IMR-90 (cell line): ENCODE data around the gene CDH13. TPM values are rescaled to one million over a fixed set of nuclear protein-coding genes. Genes with fewer than 3 reads are reported as not detected.

Source experiments
- ATAC-seq: fragments of 200-7000 bp; cut with Tn5 transposase; 2 replicates; pipeline ENCODE4 v1.9.1; 2020; ENCODE audit warnings: low read depth, mild to moderate bottlenecking, moderate library complexity
- BruUV-seq: library from RNA; stranded (reverse); fragments of 400-500 nt; replicated peaks from 2 replicates; lab custom pipeline; 2021; lab: Mats Ljungman, UMichigan
- CTCF ChIA-PET: fragments of 300-600 bp; formaldehyde crosslinking; extraction: SDS; loops from one replicate; lab custom pipeline; 2021; ENCODE audit warnings: antibody characterized with exemption; lab: Yijun Ruan, JAX
- POLR2A ChIA-PET: fragments of 300-600 bp; sonication (Branson Sonifier 250); formaldehyde crosslinking; loops from one replicate; lab custom pipeline; 2022; ENCODE audit warnings: antibody characterized with exemption; ENCODE audit not compliant: unreplicated experiment; lab: Charles Lee
- DNase-seq: peaks from one replicate; pipeline ENCODE4 v3.0.0; 2013
- H2AFZ ChIP-seq: replicated peaks from 2 replicates; pipeline ENCODE3; 2013; ENCODE audit warnings: low read length, mild to moderate bottlenecking; ENCODE audit not compliant: poor library complexity
- H2AK5ac ChIP-seq: 2 replicates; pipeline ENCODE4 v1.6.1; 2013; ENCODE audit warnings: low read depth, low read length, inconsistent platforms
- H2AK9ac ChIP-seq: replicated peaks from 2 replicates; pipeline ENCODE3; 2013; ENCODE audit warnings: mild to moderate bottlenecking, low read depth, low read length, moderate library complexity; ENCODE audit not compliant: poor library complexity
- H2BK120ac ChIP-seq: 2 replicates; pipeline ENCODE4 v1.6.1; 2013; ENCODE audit warnings: low read depth, low read length, inconsistent platforms
- H2BK15ac ChIP-seq: 3 replicates; pipeline ENCODE4 v1.6.1; 2013; ENCODE audit warnings: low read depth, low read length, inconsistent platforms
- H2BK20ac ChIP-seq: 2 replicates; pipeline ENCODE4 v1.6.1; 2013; ENCODE audit warnings: low read depth, mild to moderate bottlenecking, inconsistent platforms, low read length, moderate library complexity
- H2BK5ac ChIP-seq: 2 replicates; pipeline ENCODE4 v1.6.1; 2013; ENCODE audit warnings: mild to moderate bottlenecking, low read depth, low read length, inconsistent platforms; ENCODE audit not compliant: poor library complexity, severe bottlenecking
- H3K14ac ChIP-seq: replicated peaks from 2 replicates; pipeline ENCODE4 v1.6.1; 2013; ENCODE audit warnings: low read depth, low read length, inconsistent platforms
- H3K18ac ChIP-seq: 2 replicates; pipeline ENCODE4 v1.6.1; 2013; ENCODE audit warnings: low read depth, low read length, control low read depth
- H3K23ac ChIP-seq: 2 replicates; pipeline ENCODE4 v1.6.1; 2013; ENCODE audit warnings: low read depth, low read length, inconsistent platforms
- H3K27ac ChIP-seq: 2 replicates; pipeline ENCODE4 v1.5.1; 2013; ENCODE audit warnings: mild to moderate bottlenecking, control low read depth, low read length; ENCODE audit not compliant: insufficient read depth
- H3K27me3 ChIP-seq: 2 replicates; pipeline ENCODE4 v1.6.1; 2013; ENCODE audit warnings: low read length; ENCODE audit not compliant: control insufficient read depth, insufficient read depth
- H3K36me3 ChIP-seq: 2 replicates; pipeline ENCODE4 v1.6.1; 2013; ENCODE audit warnings: low read length, mixed read lengths; ENCODE audit not compliant: control insufficient read depth, insufficient read depth
- H3K4ac ChIP-seq: 2 replicates; pipeline ENCODE4 v1.6.1; 2013; ENCODE audit warnings: low read depth, low read length, inconsistent platforms
- H3K4me1 ChIP-seq: 2 replicates; pipeline ENCODE4 v1.6.1; 2013; ENCODE audit warnings: low read length, mixed read lengths; ENCODE audit not compliant: control insufficient read depth, insufficient read depth
- H3K4me2 ChIP-seq: 2 replicates; pipeline ENCODE4 v1.6.1; 2013; ENCODE audit warnings: low read depth, mild to moderate bottlenecking, control low read depth, low read length, moderate library complexity
- H3K4me3 ChIP-seq: 2 replicates; pipeline ENCODE4 v1.5.1; 2013; ENCODE audit warnings: low read depth, mild to moderate bottlenecking, control low read depth, low read length, moderate library complexity; ENCODE audit not compliant: insufficient read depth
- H3K56ac ChIP-seq: 2 replicates; pipeline ENCODE4 v1.6.1; 2013; ENCODE audit warnings: low read length, inconsistent platforms; ENCODE audit not compliant: insufficient read depth; ENCODE audit errors: extremely low read depth
- H3K79me1 ChIP-seq, 2 experiments: 2 replicates each; pipeline ENCODE4 v1.6.1; 2013; ENCODE audit warnings: low read length in 2 of 2, inconsistent platforms in 1 of 2, low read depth in 1 of 2
- H3K9ac ChIP-seq: 2 replicates; pipeline ENCODE4 v1.6.1; 2013; ENCODE audit warnings: low read depth, low read length, control low read depth
- H3K9me1 ChIP-seq: 2 replicates; pipeline ENCODE4 v1.6.1; 2013; ENCODE audit warnings: low read length, inconsistent platforms; ENCODE audit not compliant: insufficient read depth
- H3K9me3 ChIP-seq: 2 replicates; pipeline ENCODE4 v1.6.1; 2013; ENCODE audit warnings: low read length; ENCODE audit not compliant: control insufficient read depth, insufficient read depth
- H4K20me1 ChIP-seq: 2 replicates; pipeline ENCODE4 v1.6.1; 2013; ENCODE audit warnings: low read length, inconsistent platforms; ENCODE audit not compliant: insufficient read depth
- H4K5ac ChIP-seq: 2 replicates; pipeline ENCODE4 v1.6.1; 2013; ENCODE audit warnings: mild to moderate bottlenecking, low read depth, low read length, control low read depth
- H4K8ac ChIP-seq, 2 experiments: 2 replicates each; pipeline ENCODE4 v1.6.1; 2013; ENCODE audit warnings: low read depth in 2 of 2, low read length in 2 of 2, control low read depth in 1 of 2, inconsistent platforms in 1 of 2
- H4K91ac ChIP-seq: 2 replicates; pipeline ENCODE4 v1.6.1; 2013; ENCODE audit warnings: low read depth, low read length, inconsistent platforms; ENCODE audit not compliant: insufficient read depth
- CEBPB ChIP-seq: IDR thresholded peaks from 2 replicates; pipeline ENCODE4 v1.6.1; 2012; ENCODE audit warnings: low read depth, low read length, improper control_type of control experiment
- MAZ ChIP-seq: IDR thresholded peaks from 2 replicates; pipeline ENCODE4 v1.6.1; 2012; ENCODE audit warnings: low read depth, mild to moderate bottlenecking, low read length, improper control_type of control experiment, moderate library complexity, borderline replicate concordance
- WGBS, 2 experiments: methylation state at CpG; one replicate each; pipeline versions ENCODE4 v1.1.5 to v1.1.7; 2013; ENCODE audit warnings: missing lambda C conversion rate in 2 of 2; ENCODE audit not compliant: insufficient read length in 1 of 2; ENCODE audit errors: extremely low coverage in 2 of 2; 5-methylcytosine and 5-hydroxymethylcytosine counted together
- dilution Hi-C: fragments of 300-500 bp; cut with HindIII; formaldehyde crosslinking; loops from one replicate; pipeline ENCODE4 v1.14.3; 2018; ENCODE audit warnings: low sequenced_read_pairs; ENCODE audit not compliant: unreplicated experiment
- in situ Hi-C: fragments of 300-500 bp; cut with MboI; formaldehyde crosslinking; loops from 3 replicates; pipeline ENCODE4 v1.14.3; 2019; ENCODE audit warnings: low sequenced_read_pairs, inconsistent platforms, mixed read lengths
- intact Hi-C: fragments of 100-400 bp; cut with micrococcal nuclease; formaldehyde crosslinking; loops from 2 replicates; pipeline ENCODE4 v1.10.0; 2022
- polyA plus RNA-seq, 3 experiments: library from polyadenylated mRNA; depleted of rRNA; stranded (reverse); fragments of >200 nt; gene quantifications; 2 replicates each; pipeline ENCODE4 v1.2.3, GENCODE V29; 2012; ENCODE audit warnings: low replicate concordance in 1 of 3
- total RNA-seq: library from RNA; depleted of rRNA; stranded (reverse); fragments of >200 nt; gene quantifications from 2 replicates; pipeline ENCODE4 v1.2.3, GENCODE V29; 2012

The CDH13 gene
- total and polyA plus RNA-seq, 2 of the 4 experiments (the other 2 are of a cell fraction) = 61.6 to 74.7 TPM

DNA sequence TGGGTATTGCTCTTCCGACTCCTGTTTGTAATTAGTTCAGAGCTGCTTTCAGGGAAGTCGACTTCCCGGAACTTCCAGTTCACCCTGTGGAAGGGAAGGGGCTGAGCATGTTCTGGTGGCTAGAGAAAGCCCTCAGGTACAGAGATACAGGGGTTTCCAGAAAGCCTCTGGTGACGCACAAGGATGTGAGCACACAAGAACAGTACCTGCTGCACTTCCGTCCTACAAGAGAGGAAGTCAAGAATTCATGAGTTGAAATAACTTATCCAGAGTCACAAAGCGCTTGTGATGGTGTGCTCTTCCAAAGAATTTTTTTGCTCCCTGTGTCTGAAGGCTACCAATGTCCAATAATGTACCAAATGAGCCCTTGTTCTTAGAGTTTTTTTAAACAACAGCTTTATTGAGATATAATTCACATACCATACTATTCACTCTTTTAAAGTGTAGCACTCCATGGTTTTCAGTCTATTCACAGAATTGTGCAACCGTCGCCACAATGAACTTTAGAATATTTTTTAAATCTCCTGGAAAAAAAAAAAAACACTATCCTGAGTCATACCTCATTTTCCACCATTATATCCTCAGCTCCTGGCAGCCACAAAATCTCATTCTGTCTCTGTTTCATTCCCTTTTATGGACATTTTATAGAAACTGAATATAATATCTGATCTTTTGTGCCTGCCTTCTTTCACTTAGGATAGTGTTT lies 327.6 kb downstream of the CDH13 start:
- Histone ChIP-seq H3K23ac (no peak overlapping the region), H3K9ac (no peak overlapping the region), H3K14ac (peak overlapping the region; percentile 82; the same call in 1 of the 2 replicates), H3K79me1 (peaks cover 0 to 20% of the 10 kb centered on the region in 2 experiments; a peak in 1 of 4 replicates), H3K27me3 (no peaks in the 10 kb centered on the region), H3K36me3 (no peaks in the 10 kb centered on the region), H3K9me1 (0 out of 2 replicates have a peak, but pooled peaks cover 2% of the 10 kb centered on the region), H3K9me3 (no peaks in the 10 kb centered on the region), H3K4me3 (no peak overlapping the region), H4K8ac (no peak overlapping the region; a peak in 2 of 4 replicates), H2AK5ac (peak overlapping the region; percentile 64), H3K4me1 (peaks cover 2% of the 10 kb centered on the region; the same call in 1 of the 2 replicates), H3K56ac (no peak overlapping the region), H2BK20ac (no peak overlapping the region; the same call in 1 of the 2 replicates), H2BK120ac (peak overlapping the region; percentile 55; the same call in 1 of the 2 replicates), H2BK15ac (peak overlapping the region; percentile 57; the same call in 1 of the 3 replicates), H2AK9ac (no peak overlapping the region), H3K18ac (no peak overlapping the region), H2AFZ (no peak overlapping the region), H4K91ac (no peak overlapping the region), H4K5ac (no peak overlapping the region), H3K4ac (peak overlapping the region; percentile 25; the same call in 1 of the 2 replicates), H3K27ac (no peak overlapping the region), H3K4me2 (no peak overlapping the region), H2BK5ac (no peak overlapping the region), H4K20me1 (no peaks in the 10 kb centered on the region)
- TF ChIP-seq CEBPB (peak; percentile 91), MAZ (no peak)
- DNase-seq = peak; percentile 70
- dilution Hi-C loops (no loop called here), intact Hi-C loops (loop anchor here (10.0 kb wide), 1 partner anchor 210 kb away; no protein-coding TSS in a partner anchor), in situ Hi-C loops (no loop called here)
- peak; percentile 32; the same call in 1 of the 2 replicates for ATAC-seq
- ChIA-PET POLR2A (no interaction called here), CTCF (no interaction called here)
- BruUV-seq = no TSS peak
- 80% methylated on average over 3 of the region's 8 CpGs; no CpG with 5 or more reads in 1 of the 2 experiments for WGBS, 2 experiments
